Nephron progenitor cell (in vitro differentiated cells): ENCODE data around the gene RANBP10.

Source experiments
- DNase-seq: peaks from one replicate; pipeline ENCODE4 v3.0.0; 2021
- H3K27ac Mint-ChIP-seq: 2 replicates; pipeline ENCODE4 v1.8.0; 2021; ENCODE audit warnings: mild to moderate bottlenecking, moderate library complexity, mixed read lengths
- H3K27me3 Mint-ChIP-seq: 2 replicates; pipeline ENCODE4 v1.8.0; 2021; ENCODE audit warnings: mild to moderate bottlenecking, low read depth, mixed read lengths; ENCODE audit not compliant: poor library complexity
- H3K36me3 Mint-ChIP-seq: 2 replicates; pipeline ENCODE4 v1.8.0; 2021; ENCODE audit warnings: low read depth, mixed read lengths
- H3K4me1 Mint-ChIP-seq: 2 replicates; pipeline ENCODE4 v1.8.0; 2021; ENCODE audit warnings: mixed read lengths
- H3K4me3 Mint-ChIP-seq: 2 replicates; pipeline ENCODE4 v1.8.0; 2021; ENCODE audit warnings: mild to moderate bottlenecking, moderate library complexity, mixed read lengths
- H3K9me3 Mint-ChIP-seq: 2 replicates; pipeline ENCODE4 v1.8.0; 2021; ENCODE audit warnings: mild to moderate bottlenecking, moderate library complexity, mixed read lengths
- CTCF ChIP-seq: fragments of 200-600 bp; sonication (generic); IDR thresholded peaks from 2 replicates; pipeline ENCODE4 v1.5.0; 2021; ENCODE audit warnings: antibody characterized with exemption

Gene RANBP10

GRCh38 chr16:67720236-67720635, 86.1 kb downstream of the RANBP10 start:
- Mint-ChIP-seq H3K36me3 (peaks cover 18% of the 10 kb centered on the region), H3K27ac (no peak overlapping the region), H3K9me3 (no peaks in the 10 kb centered on the region), H3K4me1 (peaks cover 32% of the 10 kb centered on the region), H3K4me3 (peak overlapping the region; percentile 97), H3K27me3 (peaks cover 8% of the 10 kb centered on the region)
- no peak for DNase-seq
- no peak for TF ChIP-seq CTCF

GRCh38 chr16:67719778-67720144, 86.6 kb downstream of the RANBP10 start:
- Mint-ChIP-seq H3K4me1 (peaks cover 32% of the 10 kb centered on the region), H3K27ac (peak overlapping the region; percentile 96), H3K36me3 (peaks cover 18% of the 10 kb centered on the region), H3K9me3 (no peaks in the 10 kb centered on the region), H3K27me3 (peaks cover 8% of the 10 kb centered on the region), H3K4me3 (peak overlapping the region; percentile 97)
- DNase-seq: peak; percentile 17
- no peak for TF ChIP-seq CTCF

GRCh38 chr16:67719048-67719777, 87.1 kb downstream of the RANBP10 start, which contains the start of gene GFOD2:
TSS of gene GFOD2 (minus strand) at chr16:67719316. CDS start at chr16:67685715, 33,601 bp downstream.
- H3K4me1 Mint-ChIP-seq: peaks cover 32% of the 10 kb centered on the region
- H3K36me3 Mint-ChIP-seq: peaks cover 18% of the 10 kb centered on the region
- no peak for TF ChIP-seq CTCF
- peak within 1 kb of the TSS; percentile 96 for H3K27ac Mint-ChIP-seq
- peak within 1 kb of the TSS; percentile 97 for H3K4me3 Mint-ChIP-seq
- peak; percentile 100 for DNase-seq
- no peaks in the 10 kb centered on the region for H3K9me3 Mint-ChIP-seq
- peaks cover 8% of the 10 kb centered on the region for H3K27me3 Mint-ChIP-seq

GRCh38 chr16:67718668-67719047, 87.7 kb downstream of the RANBP10 start:
- Mint-ChIP-seq H3K36me3 (peaks cover 20% of the 10 kb centered on the region), H3K4me3 (peak overlapping the region; percentile 97), H3K4me1 (peaks cover 34% of the 10 kb centered on the region), H3K27me3 (peaks cover 8% of the 10 kb centered on the region), H3K27ac (peak overlapping the region; percentile 41), H3K9me3 (no peaks in the 10 kb centered on the region)
- no peak for TF ChIP-seq CTCF
- no peak for DNase-seq

- Mint-ChIP-seq H3K27ac (peak overlapping the region; percentile 78), H3K4me3 (no peak overlapping the region), H3K27me3 (peaks cover 6% of the 10 kb centered on the region), H3K9me3 (peaks cover 5% of the 10 kb centered on the region), H3K36me3 (peaks cover 37% of the 10 kb centered on the region), H3K4me1 (peaks cover 42% of the 10 kb centered on the region)
- no peak for DNase-seq
- no peak for TF ChIP-seq CTCF
Measured at GRCh38 chr16:67716097-67716496, 90.3 kb downstream of the RANBP10 start.

- Mint-ChIP-seq H3K36me3 (peaks cover 43% of the 10 kb centered on the region), H3K4me1 (peaks cover 32% of the 10 kb centered on the region), H3K27me3 (peaks cover 6% of the 10 kb centered on the region), H3K4me3 (no peak overlapping the region), H3K27ac (no peak overlapping the region), H3K9me3 (peaks cover 5% of the 10 kb centered on the region)
- TF ChIP-seq CTCF: no peak
- DNase-seq: no peak
Measured at GRCh38 chr16:67714522-67714921, 91.8 kb downstream of the RANBP10 start.
